Endothelial cell of umbilical vein (primary cell): ENCODE data around the gene HOXA11. TPM values are rescaled to one million over a fixed set of nuclear protein-coding genes. Genes with fewer than 3 reads are reported as not detected.

ENCODE experiments used
- BruUV-seq: library from RNA; stranded (reverse); fragments of 400-500 nt; replicated peaks from 2 replicates; lab custom pipeline; 2021; lab: Mats Ljungman, UMichigan
- CTCF ChIA-PET: fragments of 300-600, 350-600 bp; sonication (Branson Sonifier 250); formaldehyde crosslinking; loops from one replicate; lab custom pipeline; 2021; ENCODE audit warnings: antibody characterized with exemption, inconsistent platforms; lab: Charles Lee
- POLR2A ChIA-PET: fragments of 300-600, 350-600 bp; sonication (Branson Sonifier 250); formaldehyde crosslinking; loops from one replicate; lab custom pipeline; 2021; ENCODE audit warnings: antibody characterized with exemption, inconsistent platforms; lab: Charles Lee
- DNase-seq: peaks from one replicate; pipeline ENCODE4 v3.0.0-alpha.2; 2011; ENCODE audit warnings: low read depth, low spot score
- FAIRE-seq: peaks from 2 replicates; lab custom pipeline; 2011; peaks lifted over from hg19 to GRCh38; lab: Jason Lieb, UNC
- H2AFZ ChIP-seq: 2 replicates; pipeline ENCODE4 v1.6.0; 2012; ENCODE audit warnings: low read depth, low read length, control low read depth, inconsistent platforms
- H3K27ac ChIP-seq: 2 replicates; pipeline ENCODE4 v1.5.1; 2011; ENCODE audit warnings: low read depth, mild to moderate bottlenecking, control low read depth, low read length, moderate library complexity; ENCODE audit not compliant: insufficient read depth
- H3K27me3 ChIP-seq, 2 experiments: 2 replicates each; pipeline versions ENCODE4 v1.6.0 to v1.6.1; 2011; ENCODE audit warnings: low read length in 2 of 2, mixed read lengths in 1 of 2; ENCODE audit not compliant: control insufficient read depth in 2 of 2, insufficient read depth in 2 of 2
- H3K36me3 ChIP-seq, 2 experiments: 2 replicates in 1 of 2; 3 replicates in 1 of 2; pipeline ENCODE4 v1.5.1; 2011; ENCODE audit warnings: low read length in 2 of 2, mild to moderate bottlenecking in 1 of 2, moderate library complexity in 1 of 2; ENCODE audit not compliant: control insufficient read depth in 2 of 2, insufficient read depth in 2 of 2; ENCODE audit errors: extremely low read depth in 1 of 2
- H3K4me1 ChIP-seq: 3 replicates; pipeline ENCODE4 v1.5.1; 2011; ENCODE audit warnings: mild to moderate bottlenecking, low read length; ENCODE audit not compliant: control insufficient read depth, insufficient read depth; ENCODE audit errors: extremely low read depth
- H3K4me2 ChIP-seq: 2 replicates; pipeline ENCODE4 v1.6.1; 2011; ENCODE audit warnings: low read length, control low read depth, mixed read lengths; ENCODE audit not compliant: insufficient read depth
- H3K4me3 ChIP-seq, 3 experiments: fragments of 200-600 bp in 1 of 3; sonication (generic), shearing (Covaris generic) in 1 of 3; replicated peaks in 1 of 3; 2 replicates each; pipeline ENCODE4 v1.5.1; 2011 to 2016; ENCODE audit warnings: control low read depth in 3 of 3, low read length in 3 of 3, mild to moderate bottlenecking in 2 of 3, inconsistent platforms in 1 of 3, low read depth in 1 of 3, moderate library complexity in 1 of 3; ENCODE audit not compliant: insufficient read depth in 1 of 3
- H3K79me2 ChIP-seq: 2 replicates; pipeline ENCODE4 v1.6.0; 2012; ENCODE audit warnings: low read length, inconsistent platforms; ENCODE audit not compliant: control insufficient read depth, insufficient read depth
- H3K9ac ChIP-seq: replicated peaks from 2 replicates; pipeline ENCODE3; 2011; ENCODE audit warnings: low read length, control low read depth; ENCODE audit not compliant: insufficient read depth; ENCODE audit errors: extremely low read depth
- H3K9me1 ChIP-seq: replicated peaks from 3 replicates; pipeline ENCODE4 v1.6.0; 2011; ENCODE audit warnings: mild to moderate bottlenecking, low read length; ENCODE audit not compliant: control insufficient read depth, insufficient read depth; ENCODE audit errors: extremely low read depth
- H3K9me3 ChIP-seq: replicated peaks from 2 replicates; pipeline ENCODE4 v1.5.1; 2012; ENCODE audit warnings: low read length, inconsistent platforms; ENCODE audit not compliant: control insufficient read depth, insufficient read depth
- H4K20me1 ChIP-seq: replicated peaks from 2 replicates; pipeline ENCODE3; 2011; ENCODE audit warnings: mild to moderate bottlenecking, low read length; ENCODE audit not compliant: control insufficient read depth, insufficient read depth; ENCODE audit errors: extremely low read depth
- FOS ChIP-seq: IDR thresholded peaks from 2 replicates; pipeline ENCODE4 v1.6.1; 2011; ENCODE audit warnings: mild to moderate bottlenecking, low read length, moderate library complexity, borderline replicate concordance; ENCODE audit not compliant: insufficient read depth
- JUN ChIP-seq: IDR thresholded peaks from 2 replicates; pipeline ENCODE4 v1.6.1; 2011; ENCODE audit warnings: borderline replicate concordance, low read depth; ENCODE audit not compliant: insufficient read length, insufficient read depth
- MYC ChIP-seq: IDR thresholded peaks from one replicate; pipeline ENCODE4 v1.6.1; 2011; ENCODE audit warnings: mild to moderate bottlenecking, low read depth, low read length
- POLR2A ChIP-seq: IDR thresholded peaks from 2 replicates; pipeline ENCODE4 v1.6.1; 2012; ENCODE audit warnings: low read depth, mild to moderate bottlenecking, control low read depth, low read length
- POLR2AphosphoS5 ChIP-seq: IDR thresholded peaks from 2 replicates; pipeline ENCODE4 v1.6.1; 2012; ENCODE audit warnings: low read depth, mild to moderate bottlenecking, control low read depth, low read length, moderate library complexity; ENCODE audit not compliant: insufficient read depth
- dilution Hi-C: fragments of 300-500 bp; cut with MboI; formaldehyde crosslinking; loops from one replicate; pipeline ENCODE4 v1.15.0; 2019; ENCODE audit warnings: low sequenced_read_pairs; ENCODE audit not compliant: extremely low pct_ligation_motif_present
- intact Hi-C: fragments of 100-400 bp; cut with micrococcal nuclease; formaldehyde crosslinking; loops from one replicate; pipeline ENCODE4 v1.10.0; 2022
- polyA plus RNA-seq, 4 experiments: library from polyadenylated mRNA; depleted of rRNA in 3 of 4; stranded (reverse) in 3 of 4; unstranded in 1 of 4; fragments of >200 nt; gene quantifications; 2 replicates each; pipeline versions ENCODE4 v1.2.1 to v1.2.3, GENCODE V29; 2011 to 2012; ENCODE audit warnings: missing spikeins in 1 of 4
- total RNA-seq: library from RNA; stranded (reverse); gene quantifications from 2 replicates; pipeline ENCODE4 v1.2.3, GENCODE V29; 2021

The HOXA11 gene
- total and polyA plus RNA-seq, 2 donors (not counting 3 experiments of a cell fraction or from before 2014, with no cell fraction given) = 10.4 to 16.7 TPM

DNA sequence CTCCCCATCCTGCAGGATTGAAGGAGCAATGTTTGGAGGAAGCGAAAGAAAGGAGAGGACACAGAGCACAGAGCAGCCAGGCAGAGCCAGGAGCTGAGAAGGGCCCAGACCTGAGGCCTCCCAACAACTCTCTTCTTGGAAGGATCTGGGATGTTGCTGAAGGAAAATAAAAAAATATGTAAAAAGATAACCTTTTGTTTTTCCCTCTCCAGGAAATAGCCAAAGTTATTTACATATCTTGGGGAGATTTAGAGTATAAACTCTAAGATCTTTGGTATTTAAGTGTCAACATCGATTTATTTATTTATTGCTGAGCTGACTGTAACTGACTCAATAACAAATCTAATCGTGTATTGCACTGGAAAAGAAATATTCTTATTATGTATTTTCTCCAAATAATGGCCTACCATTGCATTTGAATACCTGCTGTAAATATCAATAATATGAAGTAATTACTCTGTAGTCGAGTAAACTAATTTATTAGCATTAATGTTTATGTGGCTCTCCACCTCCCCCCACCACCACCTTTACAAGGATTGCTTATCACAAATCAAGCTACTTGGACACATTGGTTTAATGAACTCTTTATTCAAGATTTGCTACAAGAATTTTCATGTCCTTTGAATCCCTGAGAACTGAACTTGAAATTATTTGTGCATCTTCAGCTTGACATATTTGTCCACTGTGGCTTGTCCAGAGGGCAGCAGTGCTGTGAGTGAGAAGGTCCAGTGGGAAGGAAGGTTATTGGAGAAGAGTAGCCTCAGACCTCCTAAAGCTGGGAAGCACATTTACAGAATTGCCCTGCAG, 1.8 kb upstream of the HOXA11 start:
- H4K20me1 ChIP-seq = no peaks in the 10 kb centered on the region
- H2AFZ ChIP-seq = no peak overlapping the region
- no peaks in the 10 kb centered on the region for H3K27me3 ChIP-seq
- no TSS peak for BruUV-seq
- peaks cover 65% of the 10 kb centered on the region for H3K4me1 ChIP-seq
- no peak for TF ChIP-seq JUN
- TF ChIP-seq POLR2A = no peak
- TF ChIP-seq MYC = no peak
- TF ChIP-seq FOS = no peak
- TF ChIP-seq POLR2AphosphoS5 = no peak
- intact Hi-C loops = loop anchor here (5.0 kb wide), 1 partner anchor 1330 kb away; no protein-coding TSS in a partner anchor
- no peaks in the 10 kb centered on the region for H3K9me1 ChIP-seq
- CTCF ChIA-PET = interaction anchor here (0.8 to 6.0 kb wide), 14 partner anchors 8 to 910 kb away, joined by 3 to 49 read pairs (median 4); partner anchors contain the start of genes HOXA10, HOXA13 and HOXA7
- peaks cover 57% of the 10 kb centered on the region for H3K79me2 ChIP-seq
- FAIRE-seq (peak; percentile 89), DNase-seq (peak; percentile 65)
- POLR2A ChIA-PET = interaction anchor here (1.1 to 2.0 kb wide), 2 partner anchors 11 to 18 kb away, joined by 3 to 6 read pairs; no protein-coding TSS in a partner anchor
- H3K4me3 ChIP-seq = peak overlapping the region; percentile 48 to 84 (median 82)
- H3K9me3 ChIP-seq = no peaks in the 10 kb centered on the region
- dilution Hi-C loops = no loop called here
- peak overlapping the region; percentile 88 for H3K9ac ChIP-seq
- peak overlapping the region; percentile 90 for H3K27ac ChIP-seq
- peak overlapping the region; percentile 82 for H3K4me2 ChIP-seq
- H3K36me3 ChIP-seq = no peaks in the 10 kb centered on the region
